ENCODE measurements around the gene C8G. TPM values are rescaled to one million over a fixed set of nuclear protein-coding genes. Genes with fewer than 3 reads are reported as not detected.

Gene C8G
- total RNA-seq, 1 experiment from 2014 or later = 0.85 TPM

DNA sequence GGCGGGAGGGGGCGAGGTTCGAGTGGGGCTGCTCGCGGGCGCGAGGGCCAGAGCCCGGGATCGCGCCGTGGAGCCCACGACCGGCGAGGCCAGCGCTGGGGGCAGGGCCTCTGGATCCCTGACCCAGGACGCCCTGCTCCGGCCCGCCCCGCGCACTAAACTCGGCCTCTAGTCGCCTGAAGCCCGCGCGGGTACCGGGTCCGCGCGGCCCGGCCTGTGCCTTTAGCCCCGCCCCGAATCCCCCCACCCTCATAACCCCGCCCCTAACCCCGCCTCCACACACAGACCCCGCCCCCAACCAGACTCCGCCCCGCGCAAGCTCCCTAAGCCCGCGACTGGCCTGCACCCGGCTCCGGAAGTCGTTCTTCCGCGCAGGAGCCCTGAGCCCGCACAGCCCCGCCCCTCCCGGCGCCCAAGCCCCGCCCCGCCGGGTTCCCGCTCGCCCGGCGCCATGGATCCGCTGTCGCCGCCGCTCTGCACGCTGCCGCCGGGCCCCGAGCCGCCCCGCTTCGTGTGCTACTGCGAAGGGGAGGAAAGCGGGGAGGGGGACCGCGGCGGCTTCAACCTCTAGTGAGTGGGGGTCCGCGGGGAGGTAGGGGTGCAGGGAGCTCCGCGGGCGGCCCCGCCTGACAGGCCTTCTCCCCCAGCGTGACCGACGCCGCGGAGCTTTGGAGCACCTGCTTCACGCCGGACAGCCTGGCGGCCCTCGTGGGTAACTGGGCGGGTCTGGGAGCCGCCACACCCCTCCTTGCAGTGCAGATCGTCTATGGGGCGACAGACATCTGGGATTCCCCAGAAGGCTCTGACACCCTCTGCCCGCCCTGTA is 47.2 kb downstream of the C8G start, which contains the start of gene PAXX (continued):
- TF ChIP-seq, protein P1, sequence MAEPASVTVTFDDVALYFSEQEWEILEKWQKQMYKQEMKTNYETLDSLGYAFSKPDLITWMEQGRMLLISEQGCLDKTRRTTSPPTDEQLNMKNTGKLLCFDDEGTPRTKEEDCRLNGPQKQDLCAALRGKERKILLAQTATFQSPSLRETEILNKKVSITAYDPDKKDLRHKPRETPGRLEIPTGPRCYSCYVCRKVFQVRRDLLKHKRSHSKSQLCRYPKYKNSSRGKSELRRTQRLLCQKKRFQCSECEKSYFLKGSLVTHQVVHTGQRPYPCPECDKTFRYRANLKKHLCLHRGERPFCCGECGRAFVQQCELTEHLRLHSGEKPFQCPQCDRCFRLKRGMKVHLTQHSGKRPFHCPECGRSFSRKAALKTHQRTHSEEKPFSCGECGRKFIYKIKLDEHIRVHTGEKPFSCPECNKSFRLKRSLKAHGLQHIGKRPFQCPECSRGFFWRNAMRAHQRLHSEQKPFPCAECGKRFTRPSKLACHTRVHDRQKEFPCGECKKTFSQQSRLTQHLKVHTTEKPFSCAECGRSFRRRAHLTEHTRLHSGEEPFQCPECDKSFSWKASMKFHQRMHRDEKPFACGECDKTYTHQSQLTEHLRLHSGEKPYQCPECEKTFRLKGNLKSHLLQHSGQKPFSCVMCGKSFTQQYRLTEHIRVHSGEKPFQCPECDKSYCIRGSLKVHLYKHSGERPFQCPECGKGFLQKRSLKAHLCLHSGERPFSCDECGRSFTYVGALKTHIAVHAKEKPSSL (CRISPR knock-in tag; conservative IDR thresholded peaks at IDR 0.05) = no peak
- TF ChIP-seq, protein P2, sequence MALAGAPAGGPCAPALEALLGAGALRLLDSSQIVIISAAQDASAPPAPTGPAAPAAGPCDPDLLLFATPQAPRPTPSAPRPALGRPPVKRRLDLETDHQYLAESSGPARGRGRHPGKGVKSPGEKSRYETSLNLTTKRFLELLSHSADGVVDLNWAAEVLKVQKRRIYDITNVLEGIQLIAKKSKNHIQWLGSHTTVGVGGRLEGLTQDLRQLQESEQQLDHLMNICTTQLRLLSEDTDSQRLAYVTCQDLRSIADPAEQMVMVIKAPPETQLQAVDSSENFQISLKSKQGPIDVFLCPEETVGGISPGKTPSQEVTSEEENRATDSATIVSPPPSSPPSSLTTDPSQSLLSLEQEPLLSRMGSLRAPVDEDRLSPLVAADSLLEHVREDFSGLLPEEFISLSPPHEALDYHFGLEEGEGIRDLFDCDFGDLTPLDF (CRISPR knock-in tag; IDR thresholded peaks at IDR 0.05) = no peak
- TF ChIP-seq, protein P3, sequence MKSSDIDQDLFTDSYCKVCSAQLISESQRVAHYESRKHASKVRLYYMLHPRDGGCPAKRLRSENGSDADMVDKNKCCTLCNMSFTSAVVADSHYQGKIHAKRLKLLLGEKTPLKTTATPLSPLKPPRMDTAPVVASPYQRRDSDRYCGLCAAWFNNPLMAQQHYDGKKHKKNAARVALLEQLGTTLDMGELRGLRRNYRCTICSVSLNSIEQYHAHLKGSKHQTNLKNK (CRISPR knock-in tag; IDR thresholded peaks at IDR 0.05) = no peak
- no peak for TF ChIP-seq FOXJ3 (CRISPR knock-in tag; IDR thresholded peaks at IDR 0.05; ENCODE audit: borderline replicate concordance)
- TF ChIP-seq SP1 (CRISPR knock-in tag; conservative IDR thresholded peaks at IDR 0.05) = peak; percentile 84
- TF ChIP-seq, protein P4, sequence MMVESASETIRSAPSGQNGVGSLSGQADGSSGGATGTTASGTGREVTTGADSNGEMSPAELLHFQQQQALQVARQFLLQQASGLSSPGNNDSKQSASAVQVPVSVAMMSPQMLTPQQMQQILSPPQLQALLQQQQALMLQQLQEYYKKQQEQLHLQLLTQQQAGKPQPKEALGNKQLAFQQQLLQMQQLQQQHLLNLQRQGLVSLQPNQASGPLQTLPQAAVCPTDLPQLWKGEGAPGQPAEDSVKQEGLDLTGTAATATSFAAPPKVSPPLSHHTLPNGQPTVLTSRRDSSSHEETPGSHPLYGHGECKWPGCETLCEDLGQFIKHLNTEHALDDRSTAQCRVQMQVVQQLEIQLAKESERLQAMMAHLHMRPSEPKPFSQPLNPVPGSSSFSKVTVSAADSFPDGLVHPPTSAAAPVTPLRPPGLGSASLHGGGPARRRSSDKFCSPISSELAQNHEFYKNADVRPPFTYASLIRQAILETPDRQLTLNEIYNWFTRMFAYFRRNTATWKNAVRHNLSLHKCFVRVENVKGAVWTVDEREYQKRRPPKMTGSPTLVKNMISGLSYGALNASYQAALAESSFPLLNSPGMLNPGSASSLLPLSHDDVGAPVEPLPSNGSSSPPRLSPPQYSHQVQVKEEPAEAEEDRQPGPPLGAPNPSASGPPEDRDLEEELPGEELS (CRISPR knock-in tag; IDR thresholded peaks at IDR 0.05) = no peak
- TF ChIP-seq TEAD1 (CRISPR knock-in tag; IDR thresholded peaks at IDR 0.05) = no peak
- TF ChIP-seq, protein P5, sequence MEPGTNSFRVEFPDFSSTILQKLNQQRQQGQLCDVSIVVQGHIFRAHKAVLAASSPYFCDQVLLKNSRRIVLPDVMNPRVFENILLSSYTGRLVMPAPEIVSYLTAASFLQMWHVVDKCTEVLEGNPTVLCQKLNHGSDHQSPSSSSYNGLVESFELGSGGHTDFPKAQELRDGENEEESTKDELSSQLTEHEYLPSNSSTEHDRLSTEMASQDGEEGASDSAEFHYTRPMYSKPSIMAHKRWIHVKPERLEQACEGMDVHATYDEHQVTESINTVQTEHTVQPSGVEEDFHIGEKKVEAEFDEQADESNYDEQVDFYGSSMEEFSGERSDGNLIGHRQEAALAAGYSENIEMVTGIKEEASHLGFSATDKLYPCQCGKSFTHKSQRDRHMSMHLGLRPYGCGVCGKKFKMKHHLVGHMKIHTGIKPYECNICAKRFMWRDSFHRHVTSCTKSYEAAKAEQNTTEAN (CRISPR knock-in tag; IDR thresholded peaks at IDR 0.05) = peak; percentile 65; the same call in 1 of the 2 replicates
- TF ChIP-seq NR3C1 (CRISPR knock-in tag; conservative IDR thresholded peaks at IDR 0.05; ENCODE audit: low read depth) = no peak
- TF ChIP-seq NFE2L1 (CRISPR knock-in tag; IDR thresholded peaks at IDR 0.05) = no peak
- TF ChIP-seq PRRX2 (CRISPR knock-in tag; IDR thresholded peaks at IDR 0.05) = no peak
- TF ChIP-seq ZNF423 (CRISPR knock-in tag; IDR thresholded peaks at IDR 0.05) = no peak
- TF ChIP-seq ETV6 (CRISPR knock-in tag; IDR thresholded peaks at IDR 0.05) = no peak
- TF ChIP-seq ELF4 (CRISPR knock-in tag; IDR thresholded peaks at IDR 0.05; ENCODE audit: low read depth) = no peak
- TF ChIP-seq, protein P6, sequence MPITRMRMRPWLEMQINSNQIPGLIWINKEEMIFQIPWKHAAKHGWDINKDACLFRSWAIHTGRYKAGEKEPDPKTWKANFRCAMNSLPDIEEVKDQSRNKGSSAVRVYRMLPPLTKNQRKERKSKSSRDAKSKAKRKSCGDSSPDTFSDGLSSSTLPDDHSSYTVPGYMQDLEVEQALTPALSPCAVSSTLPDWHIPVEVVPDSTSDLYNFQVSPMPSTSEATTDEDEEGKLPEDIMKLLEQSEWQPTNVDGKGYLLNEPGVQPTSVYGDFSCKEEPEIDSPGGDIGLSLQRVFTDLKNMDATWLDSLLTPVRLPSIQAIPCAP (CRISPR knock-in tag; IDR thresholded peaks at IDR 0.05) = 0 out of 2 replicates have a peak, but pooled peaks have one; percentile 44
- TF ChIP-seq, protein P7, sequence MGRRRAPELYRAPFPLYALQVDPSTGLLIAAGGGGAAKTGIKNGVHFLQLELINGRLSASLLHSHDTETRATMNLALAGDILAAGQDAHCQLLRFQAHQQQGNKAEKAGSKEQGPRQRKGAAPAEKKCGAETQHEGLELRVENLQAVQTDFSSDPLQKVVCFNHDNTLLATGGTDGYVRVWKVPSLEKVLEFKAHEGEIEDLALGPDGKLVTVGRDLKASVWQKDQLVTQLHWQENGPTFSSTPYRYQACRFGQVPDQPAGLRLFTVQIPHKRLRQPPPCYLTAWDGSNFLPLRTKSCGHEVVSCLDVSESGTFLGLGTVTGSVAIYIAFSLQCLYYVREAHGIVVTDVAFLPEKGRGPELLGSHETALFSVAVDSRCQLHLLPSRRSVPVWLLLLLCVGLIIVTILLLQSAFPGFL (CRISPR knock-in tag; IDR thresholded peaks at IDR 0.05; ENCODE audit: borderline replicate concordance) = no peak
- TF ChIP-seq, protein P8, sequence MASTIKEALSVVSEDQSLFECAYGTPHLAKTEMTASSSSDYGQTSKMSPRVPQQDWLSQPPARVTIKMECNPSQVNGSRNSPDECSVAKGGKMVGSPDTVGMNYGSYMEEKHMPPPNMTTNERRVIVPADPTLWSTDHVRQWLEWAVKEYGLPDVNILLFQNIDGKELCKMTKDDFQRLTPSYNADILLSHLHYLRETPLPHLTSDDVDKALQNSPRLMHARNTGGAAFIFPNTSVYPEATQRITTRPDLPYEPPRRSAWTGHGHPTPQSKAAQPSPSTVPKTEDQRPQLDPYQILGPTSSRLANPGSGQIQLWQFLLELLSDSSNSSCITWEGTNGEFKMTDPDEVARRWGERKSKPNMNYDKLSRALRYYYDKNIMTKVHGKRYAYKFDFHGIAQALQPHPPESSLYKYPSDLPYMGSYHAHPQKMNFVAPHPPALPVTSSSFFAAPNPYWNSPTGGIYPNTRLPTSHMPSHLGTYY (CRISPR knock-in tag; IDR thresholded peaks at IDR 0.05) = no peak
- no peak for TF ChIP-seq NR2C2 (CRISPR knock-in tag; IDR thresholded peaks at IDR 0.05)
- TF ChIP-seq, protein P9, sequence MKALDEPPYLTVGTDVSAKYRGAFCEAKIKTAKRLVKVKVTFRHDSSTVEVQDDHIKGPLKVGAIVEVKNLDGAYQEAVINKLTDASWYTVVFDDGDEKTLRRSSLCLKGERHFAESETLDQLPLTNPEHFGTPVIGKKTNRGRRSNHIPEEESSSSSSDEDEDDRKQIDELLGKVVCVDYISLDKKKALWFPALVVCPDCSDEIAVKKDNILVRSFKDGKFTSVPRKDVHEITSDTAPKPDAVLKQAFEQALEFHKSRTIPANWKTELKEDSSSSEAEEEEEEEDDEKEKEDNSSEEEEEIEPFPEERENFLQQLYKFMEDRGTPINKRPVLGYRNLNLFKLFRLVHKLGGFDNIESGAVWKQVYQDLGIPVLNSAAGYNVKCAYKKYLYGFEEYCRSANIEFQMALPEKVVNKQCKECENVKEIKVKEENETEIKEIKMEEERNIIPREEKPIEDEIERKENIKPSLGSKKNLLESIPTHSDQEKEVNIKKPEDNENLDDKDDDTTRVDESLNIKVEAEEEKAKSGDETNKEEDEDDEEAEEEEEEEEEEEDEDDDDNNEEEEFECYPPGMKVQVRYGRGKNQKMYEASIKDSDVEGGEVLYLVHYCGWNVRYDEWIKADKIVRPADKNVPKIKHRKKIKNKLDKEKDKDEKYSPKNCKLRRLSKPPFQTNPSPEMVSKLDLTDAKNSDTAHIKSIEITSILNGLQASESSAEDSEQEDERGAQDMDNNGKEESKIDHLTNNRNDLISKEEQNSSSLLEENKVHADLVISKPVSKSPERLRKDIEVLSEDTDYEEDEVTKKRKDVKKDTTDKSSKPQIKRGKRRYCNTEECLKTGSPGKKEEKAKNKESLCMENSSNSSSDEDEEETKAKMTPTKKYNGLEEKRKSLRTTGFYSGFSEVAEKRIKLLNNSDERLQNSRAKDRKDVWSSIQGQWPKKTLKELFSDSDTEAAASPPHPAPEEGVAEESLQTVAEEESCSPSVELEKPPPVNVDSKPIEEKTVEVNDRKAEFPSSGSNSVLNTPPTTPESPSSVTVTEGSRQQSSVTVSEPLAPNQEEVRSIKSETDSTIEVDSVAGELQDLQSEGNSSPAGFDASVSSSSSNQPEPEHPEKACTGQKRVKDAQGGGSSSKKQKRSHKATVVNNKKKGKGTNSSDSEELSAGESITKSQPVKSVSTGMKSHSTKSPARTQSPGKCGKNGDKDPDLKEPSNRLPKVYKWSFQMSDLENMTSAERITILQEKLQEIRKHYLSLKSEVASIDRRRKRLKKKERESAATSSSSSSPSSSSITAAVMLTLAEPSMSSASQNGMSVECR (CRISPR knock-in tag; IDR thresholded peaks at IDR 0.05; ENCODE audit: borderline replicate concordance) = peak; percentile 39; the same call in 1 of the 2 replicates
- TF ChIP-seq, protein P10, sequence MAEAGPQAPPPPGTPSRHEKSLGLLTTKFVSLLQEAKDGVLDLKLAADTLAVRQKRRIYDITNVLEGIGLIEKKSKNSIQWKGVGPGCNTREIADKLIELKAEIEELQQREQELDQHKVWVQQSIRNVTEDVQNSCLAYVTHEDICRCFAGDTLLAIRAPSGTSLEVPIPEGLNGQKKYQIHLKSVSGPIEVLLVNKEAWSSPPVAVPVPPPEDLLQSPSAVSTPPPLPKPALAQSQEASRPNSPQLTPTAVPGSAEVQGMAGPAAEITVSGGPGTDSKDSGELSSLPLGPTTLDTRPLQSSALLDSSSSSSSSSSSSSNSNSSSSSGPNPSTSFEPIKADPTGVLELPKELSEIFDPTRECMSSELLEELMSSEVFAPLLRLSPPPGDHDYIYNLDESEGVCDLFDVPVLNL (CRISPR knock-in tag; IDR thresholded peaks at IDR 0.05; ENCODE audit: borderline replicate concordance, low read depth) = peak; percentile 61; the same call in 1 of the 2 replicates
- TF ChIP-seq GABPB1 (CRISPR knock-in tag; IDR thresholded peaks at IDR 0.05) = no peak

Measured in WTC11 (cell line).